ENCODE measurements around the gene DSCAM.

- TF ChIP-seq, protein P1, sequence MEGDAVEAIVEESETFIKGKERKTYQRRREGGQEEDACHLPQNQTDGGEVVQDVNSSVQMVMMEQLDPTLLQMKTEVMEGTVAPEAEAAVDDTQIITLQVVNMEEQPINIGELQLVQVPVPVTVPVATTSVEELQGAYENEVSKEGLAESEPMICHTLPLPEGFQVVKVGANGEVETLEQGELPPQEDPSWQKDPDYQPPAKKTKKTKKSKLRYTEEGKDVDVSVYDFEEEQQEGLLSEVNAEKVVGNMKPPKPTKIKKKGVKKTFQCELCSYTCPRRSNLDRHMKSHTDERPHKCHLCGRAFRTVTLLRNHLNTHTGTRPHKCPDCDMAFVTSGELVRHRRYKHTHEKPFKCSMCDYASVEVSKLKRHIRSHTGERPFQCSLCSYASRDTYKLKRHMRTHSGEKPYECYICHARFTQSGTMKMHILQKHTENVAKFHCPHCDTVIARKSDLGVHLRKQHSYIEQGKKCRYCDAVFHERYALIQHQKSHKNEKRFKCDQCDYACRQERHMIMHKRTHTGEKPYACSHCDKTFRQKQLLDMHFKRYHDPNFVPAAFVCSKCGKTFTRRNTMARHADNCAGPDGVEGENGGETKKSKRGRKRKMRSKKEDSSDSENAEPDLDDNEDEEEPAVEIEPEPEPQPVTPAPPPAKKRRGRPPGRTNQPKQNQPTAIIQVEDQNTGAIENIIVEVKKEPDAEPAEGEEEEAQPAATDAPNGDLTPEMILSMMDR (conservative IDR thresholded peaks at IDR 0.05 in 1 of 2, IDR thresholded peaks at IDR 0.05 in 1 of 2; ENCODE audit: low read depth in 1 of 2, low read length in 2 of 2) = no peak
- no peak for TF ChIP-seq EZH2 (IDR thresholded peaks at IDR 0.05; ENCODE audit: low read length, missing control alignments)
Measured at GRCh38 chr21:40472013-40472412, 374.9 kb downstream of the DSCAM start.
